NCI-H187 (cell line): ENCODE measurements around the gene TACC2.
"Not testable (repeated sequence)": the region's sequence is repeated elsewhere in the genome, so short reads cannot be mapped to it uniquely, and the experiment has no call there.

Source experiments
- DNase-seq, 2 experiments: peaks; one replicate each; lab custom pipeline; 2025; lab: John Stamatoyannopoulos, UW

Gene TACC2

DNA sequence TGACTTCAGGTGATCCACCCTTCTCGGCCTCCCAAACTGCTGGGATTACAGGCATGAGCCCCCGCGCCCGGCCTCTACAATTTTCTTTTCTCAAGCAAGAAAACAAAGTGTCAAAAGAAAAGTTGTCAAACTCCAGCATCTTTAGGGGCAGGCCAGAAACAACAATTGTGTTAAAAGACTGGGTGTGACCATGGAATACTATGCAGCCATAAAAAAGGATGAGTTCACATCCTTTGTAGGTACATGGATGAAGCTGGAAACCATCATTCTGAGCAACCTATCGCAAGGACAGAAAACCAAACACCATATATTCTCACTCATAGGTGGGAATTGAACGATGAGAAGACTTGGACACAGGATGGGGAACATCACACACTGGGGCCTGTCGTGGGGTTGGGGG, 34.3 kb downstream of the TACC2 start:
- not testable (repeated sequence) for DNase-seq

DNA sequence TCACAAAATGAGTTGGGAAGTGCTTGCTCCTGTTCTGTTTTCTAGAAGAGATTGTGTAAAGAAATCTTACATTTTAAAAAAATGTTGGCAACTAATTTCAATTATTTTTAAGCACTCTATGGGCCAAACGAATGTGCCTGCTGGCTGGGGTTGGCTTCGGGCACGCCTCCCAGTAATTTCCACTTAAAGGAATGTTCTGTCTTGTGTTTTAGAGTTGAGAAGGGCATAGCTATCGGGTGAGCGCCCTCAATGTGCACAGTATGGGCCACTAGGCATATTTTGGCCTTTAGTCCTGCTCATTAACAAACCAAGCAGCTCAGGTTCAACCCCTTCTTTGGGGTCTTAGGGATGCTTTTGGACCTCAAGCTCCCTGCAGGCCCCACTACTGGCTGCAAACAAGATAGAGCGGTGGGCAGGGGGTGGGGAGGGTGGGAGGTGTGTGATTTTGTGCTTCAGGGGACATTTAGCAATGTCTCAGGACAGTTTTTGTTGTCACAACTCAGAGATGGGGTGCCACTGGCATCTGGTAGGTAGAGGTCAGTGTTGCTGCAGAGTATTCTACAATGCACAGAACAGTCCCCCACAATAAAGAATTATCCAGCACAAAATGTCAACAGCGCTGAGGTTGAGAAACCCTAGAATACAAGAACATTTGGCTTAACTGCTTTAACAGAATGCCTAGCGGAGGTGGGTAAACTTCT, 40.7 kb downstream of the TACC2 start:
- DNase-seq: no peak

- no peak for DNase-seq
Observed at GRCh38 chr10:122030200-122030552, 41.2 kb downstream of the TACC2 start.

GRCh38 chr10:122033224-122033926, 44.4 kb downstream of the TACC2 start:
- DNase-seq: peak in 1 of 2 experiments; percentile 15

GRCh38 chr10:122034149-122034756, 45.3 kb downstream of the TACC2 start:
- DNase-seq: no peak

DNA sequence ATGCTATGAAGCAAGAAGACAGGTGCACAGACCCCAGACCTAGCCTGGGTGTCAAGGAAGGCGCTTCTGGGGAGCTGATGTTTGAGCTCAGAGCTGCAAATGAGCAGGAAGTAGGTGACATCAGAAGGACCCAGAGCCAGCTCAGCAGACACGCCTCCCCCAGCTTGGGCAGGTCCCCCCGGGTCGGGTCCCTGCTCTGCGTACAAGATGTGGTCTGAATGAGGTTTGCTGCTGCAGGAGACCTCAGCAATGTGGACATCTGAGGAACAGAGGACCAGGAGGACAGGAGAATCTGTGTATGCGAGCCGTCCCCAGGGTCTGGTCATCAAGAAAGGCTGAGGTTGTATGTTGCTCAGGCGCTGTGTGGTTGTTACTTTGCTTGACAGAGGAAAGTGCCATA, 51.8 kb downstream of the TACC2 start:
- DNase-seq: no peak

DNA sequence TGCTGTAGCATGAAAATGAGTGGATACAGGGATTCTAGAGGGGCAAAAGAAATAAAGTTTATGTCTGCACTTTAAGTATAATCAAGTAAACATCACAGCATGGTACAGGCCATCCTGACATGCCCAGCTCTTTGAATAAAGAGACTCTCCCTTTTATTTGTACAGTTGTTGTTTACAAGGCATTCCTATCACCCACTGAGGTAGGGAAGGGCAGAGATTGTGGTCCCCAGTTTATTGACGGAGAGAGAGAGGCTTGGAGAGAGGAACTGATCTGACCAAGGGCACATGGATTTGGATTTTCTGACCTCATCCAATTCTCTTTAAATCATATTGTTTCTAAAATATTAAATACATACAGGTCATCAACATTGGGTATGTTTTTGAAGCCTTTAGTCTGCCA, 53.9 kb downstream of the TACC2 start:
- DNase-seq: no peak

DNA sequence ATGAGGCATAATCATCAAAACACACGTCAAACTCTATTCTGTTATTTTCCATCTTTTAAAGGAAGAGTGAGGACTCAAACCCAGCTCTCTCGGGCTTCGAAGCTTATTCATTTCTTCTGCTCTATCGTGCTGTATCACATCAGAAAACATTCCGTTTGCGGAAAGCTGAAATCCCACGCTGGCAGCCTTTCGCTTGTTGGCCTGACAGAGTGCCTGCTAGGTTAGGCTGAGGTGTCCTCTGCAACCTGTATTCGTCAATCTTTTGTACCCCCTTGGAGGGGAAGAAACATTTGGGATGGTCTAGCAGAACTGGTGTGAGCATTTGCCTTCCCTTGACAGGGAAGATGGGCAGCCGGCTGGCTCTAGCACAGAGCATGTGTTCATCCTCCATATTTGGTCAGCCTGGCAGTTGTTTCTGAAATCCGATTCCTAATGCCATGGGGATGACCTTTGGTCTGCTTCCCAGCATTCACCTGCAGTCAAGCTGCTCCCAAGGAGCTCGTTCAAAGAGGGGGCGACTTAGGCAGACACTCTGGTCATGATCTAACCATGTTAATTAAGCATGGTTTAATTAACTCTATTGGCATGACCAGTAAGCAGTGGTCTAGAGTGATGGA, 55.2 kb downstream of the TACC2 start:
- no peak for DNase-seq

DNA sequence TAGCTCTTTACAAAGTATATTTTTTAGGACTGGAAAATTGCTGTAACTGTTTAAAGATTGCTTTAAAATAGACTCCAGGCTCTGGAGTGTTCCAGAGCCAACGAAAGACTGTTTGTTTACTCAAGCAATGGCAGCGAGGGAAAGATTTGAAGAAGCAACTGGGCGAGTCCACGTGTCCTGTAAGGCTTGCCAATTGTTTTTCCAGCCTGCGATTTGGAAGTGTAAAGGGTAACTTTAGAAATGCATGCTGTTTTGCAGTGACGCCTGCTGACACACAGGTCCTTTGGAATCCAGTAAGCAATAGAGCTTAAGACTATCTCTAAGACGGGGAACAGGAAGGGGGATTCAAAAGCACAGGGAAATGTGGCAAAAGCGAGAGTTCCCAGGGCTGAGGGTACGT, 55.8 kb downstream of the TACC2 start:
- no peak for DNase-seq

- DNase-seq: no peak
Observed at GRCh38 chr10:122045212-122045611, 56.2 kb downstream of the TACC2 start.

GRCh38 chr10:122047560-122047959, 58.6 kb downstream of the TACC2 start:
- DNase-seq: no peak

- no peak for DNase-seq
Observed at GRCh38 chr10:122049076-122049475, 60.1 kb downstream of the TACC2 start.

- no peak for DNase-seq
Observed at GRCh38 chr10:122050311-122050710, 61.3 kb downstream of the TACC2 start.

DNA sequence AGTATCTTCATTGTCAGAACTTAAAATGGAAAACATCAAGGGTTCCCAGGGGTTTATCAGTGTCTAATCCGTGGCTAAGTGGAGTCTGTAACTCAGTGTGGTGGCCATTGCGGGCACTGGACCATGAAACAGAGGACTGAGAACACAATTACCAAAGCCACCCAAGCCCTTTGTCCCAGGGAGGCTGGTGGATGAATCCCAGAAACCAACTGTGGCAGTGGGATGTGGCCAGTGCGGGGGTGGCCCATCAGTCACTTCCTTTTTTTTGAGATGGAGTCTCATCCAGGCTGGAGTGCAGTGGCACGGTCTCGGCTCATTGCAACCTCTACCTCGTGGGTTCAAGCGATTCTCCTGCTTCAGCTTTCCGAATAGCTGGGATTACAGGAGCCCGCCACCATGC, 61.8 kb downstream of the TACC2 start:
- no peak for DNase-seq

GRCh38 chr10:122051609-122052385, 62.8 kb downstream of the TACC2 start:
- DNase-seq: no peak

- no peak for DNase-seq
Observed at GRCh38 chr10:122052701-122053100, 63.7 kb downstream of the TACC2 start.

DNA sequence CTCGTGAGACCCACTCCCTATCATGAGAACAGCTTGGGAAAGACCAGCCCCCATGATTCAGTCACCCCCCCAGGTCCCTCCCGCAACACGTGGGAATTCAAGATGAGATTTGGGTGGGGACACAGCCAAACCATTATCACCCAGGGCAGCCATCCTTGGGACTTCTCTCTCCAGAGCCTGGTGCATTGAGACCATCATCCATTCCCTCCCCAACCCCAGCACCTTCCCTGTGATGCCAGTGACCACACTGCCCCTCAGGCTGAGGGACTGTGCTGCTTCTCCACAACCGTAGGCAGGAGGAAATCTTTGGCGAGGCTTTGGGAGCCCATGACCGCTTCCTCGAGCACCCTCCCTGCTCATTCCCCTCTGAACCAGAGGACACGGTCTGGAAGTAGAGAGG, 64.4 kb downstream of the TACC2 start:
- DNase-seq: no peak

DNA sequence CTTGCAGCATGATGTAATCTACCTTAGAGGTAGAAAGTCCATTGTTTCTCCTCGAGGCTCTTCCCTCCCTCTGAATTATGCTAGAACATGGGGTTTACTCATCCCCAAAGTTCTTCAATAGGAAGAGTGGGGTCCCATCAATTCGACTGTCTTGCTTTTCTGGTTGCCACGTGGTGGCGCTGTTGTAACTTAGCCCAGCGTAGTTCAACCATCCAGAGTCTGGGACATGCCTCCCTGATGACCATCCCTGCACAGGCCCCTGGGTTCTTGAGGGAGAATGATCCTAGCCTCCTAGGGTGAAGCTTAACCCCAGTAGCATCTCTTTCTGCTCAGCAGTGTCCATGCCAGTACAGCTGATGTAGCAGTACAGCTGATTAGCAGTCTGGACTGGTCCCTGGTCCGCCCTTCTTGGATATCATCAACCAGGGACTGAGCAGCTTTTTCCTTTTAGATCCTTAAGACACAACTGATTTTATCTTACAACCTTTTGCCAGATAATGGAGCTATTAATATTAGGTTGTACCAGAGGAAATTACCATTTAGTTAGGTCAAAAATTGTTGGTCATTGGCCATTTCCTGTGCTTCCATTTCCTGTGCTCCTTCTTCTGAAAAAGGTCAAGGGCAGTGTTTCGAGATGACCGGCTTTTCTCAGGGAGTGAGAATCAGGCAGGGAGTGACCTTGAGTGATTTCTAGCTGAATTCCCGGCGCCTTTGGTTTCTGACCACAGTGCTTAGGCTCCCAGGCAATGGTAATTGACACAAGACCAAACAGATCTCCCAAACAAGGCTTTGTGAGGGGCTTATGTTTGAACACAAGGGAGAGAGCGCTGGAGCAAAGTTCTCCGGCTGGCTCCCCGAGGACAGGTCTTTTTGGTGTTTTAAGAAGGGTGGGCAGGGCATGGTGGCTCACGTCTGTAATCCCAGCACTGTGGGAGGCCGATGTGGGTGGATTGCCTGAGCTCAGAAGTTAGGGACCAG, 65.4 kb downstream of the TACC2 start:
- DNase-seq: no peak

- no peak for DNase-seq
Observed at GRCh38 chr10:122055252-122055651, 66.3 kb downstream of the TACC2 start.

DNA sequence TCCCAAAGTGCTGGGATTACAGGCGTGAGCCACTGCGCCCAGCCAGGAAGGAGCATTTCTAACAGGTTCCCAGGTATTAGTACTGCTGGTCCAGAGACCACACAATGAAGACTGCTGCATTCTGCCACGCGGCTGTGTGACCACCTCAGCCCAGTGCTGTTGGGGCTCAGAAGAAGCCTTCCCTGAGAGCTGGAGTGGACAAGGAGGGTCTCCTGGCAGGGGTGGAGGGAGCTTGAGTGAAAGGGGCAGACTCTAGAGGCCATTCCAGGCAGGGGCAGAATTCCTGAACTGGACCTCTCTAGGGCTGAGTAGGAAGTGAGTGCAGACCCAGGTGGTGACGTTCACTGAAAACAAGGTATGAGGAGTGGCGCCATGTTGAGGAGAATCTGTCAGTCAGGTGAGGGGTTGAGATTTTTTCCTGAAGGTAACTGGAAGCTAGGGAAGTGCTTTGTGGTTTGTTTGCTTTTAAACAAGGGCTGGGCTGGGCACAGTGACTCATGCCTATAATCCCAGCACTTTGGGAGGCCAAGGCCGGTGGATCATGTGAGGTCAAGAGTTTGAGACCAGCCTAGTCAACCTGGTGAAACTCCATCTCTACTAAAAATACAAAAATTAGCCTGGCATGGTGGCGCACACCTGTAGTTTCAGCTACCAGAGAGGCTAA, 67.6 kb downstream of the TACC2 start:
- DNase-seq: no peak
